ENCODE measurements around the gene RPP25L. TPM values are rescaled to one million over a fixed set of nuclear protein-coding genes. Genes with fewer than 3 reads are reported as not detected.
A peak's percentile ranks its signal among the peaks of the same experiment; 100 is the strongest.

Gene RPP25L
- total RNA-seq, 1 experiment from 2014 or later: 24.5 TPM

GRCh38 chr9:34590381-34591247 is 21.3 kb downstream of the RPP25L start (continued):
- no peak for TF ChIP-seq SMAD3 (CRISPR knock-in tag; IDR thresholded peaks at IDR 0.05; ENCODE audit: borderline replicate concordance)
- no peak for TF ChIP-seq ZNF512 (CRISPR knock-in tag; IDR thresholded peaks at IDR 0.05; ENCODE audit: borderline replicate concordance)
- no peak for TF ChIP-seq ZNF396 (CRISPR knock-in tag; IDR thresholded peaks at IDR 0.05; ENCODE audit: borderline replicate concordance)
- TF ChIP-seq, protein P1, sequence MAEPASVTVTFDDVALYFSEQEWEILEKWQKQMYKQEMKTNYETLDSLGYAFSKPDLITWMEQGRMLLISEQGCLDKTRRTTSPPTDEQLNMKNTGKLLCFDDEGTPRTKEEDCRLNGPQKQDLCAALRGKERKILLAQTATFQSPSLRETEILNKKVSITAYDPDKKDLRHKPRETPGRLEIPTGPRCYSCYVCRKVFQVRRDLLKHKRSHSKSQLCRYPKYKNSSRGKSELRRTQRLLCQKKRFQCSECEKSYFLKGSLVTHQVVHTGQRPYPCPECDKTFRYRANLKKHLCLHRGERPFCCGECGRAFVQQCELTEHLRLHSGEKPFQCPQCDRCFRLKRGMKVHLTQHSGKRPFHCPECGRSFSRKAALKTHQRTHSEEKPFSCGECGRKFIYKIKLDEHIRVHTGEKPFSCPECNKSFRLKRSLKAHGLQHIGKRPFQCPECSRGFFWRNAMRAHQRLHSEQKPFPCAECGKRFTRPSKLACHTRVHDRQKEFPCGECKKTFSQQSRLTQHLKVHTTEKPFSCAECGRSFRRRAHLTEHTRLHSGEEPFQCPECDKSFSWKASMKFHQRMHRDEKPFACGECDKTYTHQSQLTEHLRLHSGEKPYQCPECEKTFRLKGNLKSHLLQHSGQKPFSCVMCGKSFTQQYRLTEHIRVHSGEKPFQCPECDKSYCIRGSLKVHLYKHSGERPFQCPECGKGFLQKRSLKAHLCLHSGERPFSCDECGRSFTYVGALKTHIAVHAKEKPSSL (CRISPR knock-in tag; conservative IDR thresholded peaks at IDR 0.05): no peak
- TF ChIP-seq KAT7 (CRISPR knock-in tag; IDR thresholded peaks at IDR 0.05; ENCODE audit: borderline replicate concordance): no peak
- TF ChIP-seq, protein P2, sequence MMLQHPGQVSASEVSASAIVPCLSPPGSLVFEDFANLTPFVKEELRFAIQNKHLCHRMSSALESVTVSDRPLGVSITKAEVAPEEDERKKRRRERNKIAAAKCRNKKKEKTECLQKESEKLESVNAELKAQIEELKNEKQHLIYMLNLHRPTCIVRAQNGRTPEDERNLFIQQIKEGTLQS (CRISPR knock-in tag; conservative IDR thresholded peaks at IDR 0.05): no peak
- no peak for TF ChIP-seq ZMAT4 (CRISPR knock-in tag; IDR thresholded peaks at IDR 0.05)

- ChIA-PET POLR2A (no interaction called here), CTCF (interaction anchor here (0.7 to 2.8 kb wide), 2 partner anchors 11 to 48 kb away, joined by 3 to 17 read pairs; no protein-coding TSS in a partner anchor)
- no peaks in the 10 kb centered on the region for H3K9me3 Mint-ChIP-seq
- H3K4me1 Mint-ChIP-seq: peaks cover 46% of the 10 kb centered on the region
- DNase-seq (ENCODE audit: low spot score) (peak; percentile 63), ATAC-seq (peak; percentile 24)
- no peaks in the 10 kb centered on the region for H3K36me3 Mint-ChIP-seq
- peak within 1 kb of the TSS; percentile 78 for H3K4me3 Mint-ChIP-seq
- peaks cover 94% of the 10 kb centered on the region for H3K27me3 Mint-ChIP-seq (ENCODE audit: low read depth)
- no peak within 1 kb of the TSS for H3K27ac Mint-ChIP-seq
- TF ChIP-seq, protein P3, sequence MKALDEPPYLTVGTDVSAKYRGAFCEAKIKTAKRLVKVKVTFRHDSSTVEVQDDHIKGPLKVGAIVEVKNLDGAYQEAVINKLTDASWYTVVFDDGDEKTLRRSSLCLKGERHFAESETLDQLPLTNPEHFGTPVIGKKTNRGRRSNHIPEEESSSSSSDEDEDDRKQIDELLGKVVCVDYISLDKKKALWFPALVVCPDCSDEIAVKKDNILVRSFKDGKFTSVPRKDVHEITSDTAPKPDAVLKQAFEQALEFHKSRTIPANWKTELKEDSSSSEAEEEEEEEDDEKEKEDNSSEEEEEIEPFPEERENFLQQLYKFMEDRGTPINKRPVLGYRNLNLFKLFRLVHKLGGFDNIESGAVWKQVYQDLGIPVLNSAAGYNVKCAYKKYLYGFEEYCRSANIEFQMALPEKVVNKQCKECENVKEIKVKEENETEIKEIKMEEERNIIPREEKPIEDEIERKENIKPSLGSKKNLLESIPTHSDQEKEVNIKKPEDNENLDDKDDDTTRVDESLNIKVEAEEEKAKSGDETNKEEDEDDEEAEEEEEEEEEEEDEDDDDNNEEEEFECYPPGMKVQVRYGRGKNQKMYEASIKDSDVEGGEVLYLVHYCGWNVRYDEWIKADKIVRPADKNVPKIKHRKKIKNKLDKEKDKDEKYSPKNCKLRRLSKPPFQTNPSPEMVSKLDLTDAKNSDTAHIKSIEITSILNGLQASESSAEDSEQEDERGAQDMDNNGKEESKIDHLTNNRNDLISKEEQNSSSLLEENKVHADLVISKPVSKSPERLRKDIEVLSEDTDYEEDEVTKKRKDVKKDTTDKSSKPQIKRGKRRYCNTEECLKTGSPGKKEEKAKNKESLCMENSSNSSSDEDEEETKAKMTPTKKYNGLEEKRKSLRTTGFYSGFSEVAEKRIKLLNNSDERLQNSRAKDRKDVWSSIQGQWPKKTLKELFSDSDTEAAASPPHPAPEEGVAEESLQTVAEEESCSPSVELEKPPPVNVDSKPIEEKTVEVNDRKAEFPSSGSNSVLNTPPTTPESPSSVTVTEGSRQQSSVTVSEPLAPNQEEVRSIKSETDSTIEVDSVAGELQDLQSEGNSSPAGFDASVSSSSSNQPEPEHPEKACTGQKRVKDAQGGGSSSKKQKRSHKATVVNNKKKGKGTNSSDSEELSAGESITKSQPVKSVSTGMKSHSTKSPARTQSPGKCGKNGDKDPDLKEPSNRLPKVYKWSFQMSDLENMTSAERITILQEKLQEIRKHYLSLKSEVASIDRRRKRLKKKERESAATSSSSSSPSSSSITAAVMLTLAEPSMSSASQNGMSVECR (CRISPR knock-in tag; IDR thresholded peaks at IDR 0.05; ENCODE audit: borderline replicate concordance): peak; percentile 35; the same call in 1 of the 2 replicates
- TF ChIP-seq FOXP4 (CRISPR knock-in tag; IDR thresholded peaks at IDR 0.05) (peak; percentile 82; the same call in 1 of the 2 replicates), SMAD4 (CRISPR knock-in tag; IDR thresholded peaks at IDR 0.05) (no peak), ZNF138 (CRISPR knock-in tag; conservative IDR thresholded peaks at IDR 0.05) (0 out of 2 replicates have a peak, but pooled peaks have one; percentile 5), USF2 (CRISPR knock-in tag; IDR thresholded peaks at IDR 0.05) (peak; percentile 81), PRDM15 (CRISPR knock-in tag; IDR thresholded peaks at IDR 0.05) (peak; percentile 31; the same call in 1 of the 2 replicates)
- TF ChIP-seq, protein P4, sequence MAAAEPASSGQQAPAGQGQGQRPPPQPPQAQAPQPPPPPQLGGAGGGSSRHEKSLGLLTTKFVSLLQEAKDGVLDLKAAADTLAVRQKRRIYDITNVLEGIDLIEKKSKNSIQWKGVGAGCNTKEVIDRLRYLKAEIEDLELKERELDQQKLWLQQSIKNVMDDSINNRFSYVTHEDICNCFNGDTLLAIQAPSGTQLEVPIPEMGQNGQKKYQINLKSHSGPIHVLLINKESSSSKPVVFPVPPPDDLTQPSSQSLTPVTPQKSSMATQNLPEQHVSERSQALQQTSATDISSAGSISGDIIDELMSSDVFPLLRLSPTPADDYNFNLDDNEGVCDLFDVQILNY (CRISPR knock-in tag; IDR thresholded peaks at IDR 0.05): no peak
These were observed 22.1 kb downstream of the RPP25L start, which contains the start of gene CNTFR for GRCh38 chr9:34589636-34590380. Gene CNTFR, minus strand, starts transcription at chr9:34589724. Its CDS starts 20,743 bp downstream, at chr9:34568981.
